SKM-1 treated with dmso at 0.1 percent for 144 hours (cell line): Measurements from ENCODE around the gene STPG3.

Experiments used
- DNase-seq: peaks from one replicate; lab custom pipeline; 2025; ENCODE audit not compliant: unreplicated experiment; lab: John Stamatoyannopoulos, UW

STPG3 gene

DNA sequence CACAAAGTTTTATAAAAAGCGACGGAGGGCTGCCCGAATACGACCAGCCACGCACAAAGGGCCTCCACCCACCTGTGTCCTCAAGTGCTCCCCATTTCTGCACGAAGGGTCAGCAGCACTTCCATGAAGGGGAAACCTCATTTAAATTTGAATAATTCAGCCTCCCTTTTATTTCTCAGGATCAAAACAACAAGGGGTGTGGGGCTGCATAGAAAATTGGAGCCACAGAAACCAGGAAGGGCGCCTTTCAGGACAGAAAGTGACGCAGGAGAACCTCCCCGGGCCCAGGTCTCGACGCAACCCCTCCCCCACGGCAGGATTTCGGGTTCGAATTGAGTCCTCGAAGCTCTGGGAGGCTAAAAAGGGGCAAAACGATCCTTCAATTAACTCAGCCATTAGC is 48.9 kb downstream of the STPG3 start:
- DNase-seq: no peak

DNA sequence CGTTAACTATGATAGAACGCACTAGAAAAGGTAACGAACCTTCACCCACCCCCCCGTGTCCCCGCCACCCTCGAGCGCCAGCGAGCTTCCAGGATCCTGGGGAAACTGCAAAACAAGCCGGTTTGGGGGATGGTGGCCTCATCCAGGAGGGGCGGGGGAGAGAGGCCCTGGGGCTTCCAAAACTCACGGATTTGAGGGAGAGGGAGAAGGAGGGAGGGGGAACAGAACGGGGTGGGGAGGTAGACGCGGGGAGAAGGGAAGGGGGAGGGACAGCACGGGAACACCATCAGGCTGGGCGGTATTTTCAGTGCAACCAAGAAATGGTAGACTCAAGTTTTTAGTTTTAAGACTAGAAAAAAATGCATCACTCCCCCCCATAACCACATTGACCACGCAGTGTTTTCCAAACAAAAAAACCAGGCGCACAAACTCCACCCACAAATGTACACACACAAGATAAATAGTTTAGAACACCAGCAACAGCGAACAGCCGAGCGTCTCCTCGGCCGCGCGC is 49.5 kb downstream of the STPG3 start:
- DNase-seq: no peak

DNA sequence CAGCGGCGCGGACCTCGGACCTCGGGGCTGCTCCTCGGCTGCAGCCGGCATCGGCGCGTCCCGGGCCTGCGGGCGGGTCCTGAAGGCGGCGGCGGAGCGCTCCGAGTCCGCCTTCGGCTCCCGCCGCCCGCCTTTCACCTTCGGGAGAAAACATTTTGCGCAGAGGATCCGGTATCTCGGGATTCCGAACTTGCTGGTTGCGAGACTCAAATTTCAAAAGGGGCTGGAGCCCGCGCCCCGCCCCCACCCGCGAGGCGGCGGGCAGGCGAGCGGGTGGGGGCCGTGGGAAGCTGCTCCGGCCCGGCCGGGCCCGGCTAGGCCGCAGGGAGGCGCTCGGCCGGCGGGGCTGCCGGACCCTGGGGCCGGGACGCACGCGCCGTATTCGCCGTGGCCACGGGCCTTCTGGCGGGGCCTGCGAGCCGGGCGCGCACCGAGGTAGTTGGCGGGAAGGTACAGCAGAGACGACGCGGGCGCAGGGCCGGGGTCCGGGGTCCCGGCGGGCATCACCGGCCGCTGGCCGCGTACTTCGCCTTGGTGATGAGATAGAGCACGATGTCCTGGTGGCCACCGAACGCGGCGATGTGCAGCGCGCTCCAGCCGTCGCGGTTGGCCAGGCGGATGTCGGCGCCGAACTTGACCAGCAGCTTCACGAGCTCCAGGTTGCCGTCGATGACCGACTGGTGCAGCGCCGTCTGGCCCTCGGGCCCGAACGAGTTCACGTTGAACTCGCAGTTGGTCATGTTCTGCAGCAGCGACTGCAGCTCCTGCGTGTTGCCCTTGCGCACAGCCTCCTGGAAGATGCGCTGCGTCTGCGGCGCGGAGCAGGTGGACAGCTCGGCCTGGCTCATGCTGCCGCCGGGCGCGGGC is 50.2 kb downstream of the STPG3 start:
- DNase-seq: no peak

DNA sequence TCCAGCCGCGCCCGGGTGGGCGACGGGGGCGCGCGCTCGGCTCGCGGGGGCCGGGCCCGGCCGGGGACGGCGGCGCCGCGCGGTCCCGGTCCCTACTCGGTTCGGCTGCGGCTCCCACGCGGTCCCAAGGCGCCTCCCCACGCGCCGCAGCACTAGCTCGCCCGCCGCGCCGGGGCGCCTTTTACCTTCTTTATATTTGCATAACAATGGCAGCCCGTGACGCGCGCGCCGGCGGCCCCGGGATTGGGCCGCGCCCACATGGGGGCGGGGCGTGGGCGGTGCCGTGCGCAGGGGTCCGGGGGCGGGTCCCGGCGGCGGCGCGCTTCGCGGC is 51.0 kb downstream of the STPG3 start, which contains the start of gene NRARP:
Gene NRARP (minus strand): TSS at position 154 of the 331 bp plus-strand sequence. CDS start 343 bp downstream, outside the sequence.
- peak; percentile 79 for DNase-seq

DNA sequence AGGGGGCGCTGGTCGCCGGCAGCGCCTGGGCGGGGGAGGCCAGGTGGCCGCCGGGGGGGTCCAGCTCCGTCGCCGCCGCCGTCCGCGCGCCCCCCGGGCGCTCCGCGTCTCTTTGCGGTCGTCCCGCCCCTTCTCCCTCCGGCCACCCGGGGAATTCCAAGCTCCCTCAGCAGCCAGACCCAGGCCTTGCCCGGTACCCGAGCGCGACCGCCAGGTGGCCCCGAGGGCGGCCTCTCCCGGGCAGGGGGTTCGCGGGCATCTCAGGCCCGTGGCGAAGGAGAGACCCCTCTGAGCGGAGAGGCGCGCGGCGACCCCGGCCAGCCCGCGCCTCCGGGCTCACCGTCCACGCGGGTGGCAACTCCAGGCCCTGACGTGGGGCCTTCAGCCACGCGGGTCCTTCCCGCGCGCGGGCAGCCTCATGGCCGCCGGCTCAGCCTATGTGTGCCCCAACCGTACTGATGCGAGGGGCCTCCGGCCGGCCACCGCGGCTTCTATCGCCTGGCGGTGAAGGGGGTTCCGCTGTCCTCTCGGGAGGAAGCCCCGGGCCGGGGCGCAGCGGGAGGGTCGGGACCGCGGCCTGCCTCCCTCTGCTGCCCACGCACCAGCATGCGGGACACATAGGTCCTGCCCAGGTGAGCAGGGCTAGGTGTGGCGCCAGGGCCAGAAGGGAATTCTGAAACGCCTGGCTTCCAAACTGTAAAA is 51.5 kb downstream of the STPG3 start:
- peak; percentile 61 for DNase-seq
